Glomerular endothelial cell (primary cell): ENCODE data around the gene LRRC75A. TPM values are rescaled to one million over a fixed set of nuclear protein-coding genes. Genes with fewer than 3 reads are reported as not detected.
"Not testable (repeated sequence)": the region's sequence is repeated elsewhere in the genome, so short reads cannot be mapped to it uniquely, and the experiment has no call there.

Source experiments
- DNase-seq: peaks from one replicate; pipeline ENCODE4 v3.0.0-alpha.2; 2011; ENCODE audit warnings: low read depth, low spot score; ENCODE audit errors: extremely low read depth
- total RNA-seq: library from RNA; depleted of rRNA; stranded (reverse); fragments of >200 nt; gene quantifications from 2 replicates; pipeline ENCODE4 v1.2.3, GENCODE V29; 2015

Gene LRRC75A
- total RNA-seq, 1 donor from 2014 or later, result 0.88 TPM

DNA sequence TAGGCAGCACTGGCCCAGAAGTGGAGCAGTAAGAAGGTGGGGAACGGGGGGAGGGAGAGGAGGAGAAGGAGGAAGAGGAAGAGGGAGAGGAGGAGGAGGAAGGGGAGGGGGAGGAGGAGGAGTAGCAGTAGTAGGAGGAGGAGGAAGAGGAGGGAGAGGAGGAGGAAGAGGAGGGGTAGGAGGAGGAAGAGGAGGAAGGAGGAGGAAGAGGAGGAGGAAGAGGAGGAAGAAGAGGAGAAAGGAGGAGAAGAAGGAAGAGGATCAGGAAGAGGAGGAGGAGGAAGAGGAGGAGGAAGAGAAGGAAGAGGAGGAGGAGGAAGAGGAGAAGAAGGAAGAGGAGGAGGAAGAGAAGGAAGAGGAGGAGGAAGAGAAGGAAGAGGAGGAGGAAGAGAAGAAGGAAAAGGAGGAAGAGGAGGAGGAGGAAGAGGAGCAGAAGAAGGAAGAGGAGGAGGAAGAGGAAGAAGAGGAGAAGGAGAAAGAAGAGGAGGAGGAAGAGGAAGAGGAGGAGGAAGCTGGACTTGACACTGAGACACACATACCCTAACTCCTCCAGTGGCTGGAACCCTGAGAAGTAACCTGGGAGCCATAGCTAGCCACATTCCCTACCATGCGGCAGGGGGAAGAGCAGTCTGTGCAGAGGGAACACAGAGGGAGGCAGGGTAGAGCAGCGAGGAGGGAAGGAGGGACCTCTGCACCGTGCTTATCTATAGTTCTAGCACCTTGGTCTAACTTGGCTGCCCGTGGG lies 35.8 kb downstream of the LRRC75A start:
- DNase-seq, result no peak

DNA sequence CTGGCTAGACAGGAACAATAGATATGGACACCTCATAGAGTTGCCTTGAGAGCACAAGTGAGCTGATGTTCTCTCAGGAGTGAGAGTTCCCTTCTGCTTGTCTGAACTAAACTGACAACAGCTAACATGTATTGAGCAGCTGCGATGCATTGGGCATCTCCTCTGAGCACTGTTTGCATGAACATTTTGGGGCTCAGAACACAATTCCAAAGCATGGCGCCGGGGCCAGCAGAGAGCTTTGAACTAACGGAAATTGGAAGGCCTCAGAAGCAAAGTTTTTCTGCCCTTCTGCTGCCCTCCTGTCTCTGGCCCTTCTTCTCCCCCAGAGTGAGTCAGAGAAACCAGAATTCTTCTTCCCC lies 38.5 kb downstream of the LRRC75A start:
- DNase-seq, result no peak

DNA sequence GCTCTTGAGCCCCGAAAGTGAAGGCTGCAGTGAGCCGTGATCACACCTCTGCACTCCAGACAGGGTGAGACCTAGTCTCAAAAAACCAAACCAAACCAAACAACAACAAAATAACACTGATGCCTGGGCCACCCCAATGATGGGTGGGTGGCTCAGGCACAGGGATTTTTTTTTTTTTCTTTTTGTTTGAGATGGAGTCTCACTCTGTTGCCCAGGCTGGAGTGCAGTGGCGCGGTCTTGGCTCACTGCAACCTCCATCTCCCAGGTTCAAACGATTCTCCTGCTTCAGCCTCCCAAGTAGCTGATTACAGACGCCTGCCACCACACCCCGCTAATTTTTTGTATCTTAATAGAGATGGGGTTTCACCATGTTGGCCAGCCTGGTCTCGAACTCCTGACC lies 39.7 kb downstream of the LRRC75A start:
- not testable (repeated sequence) for DNase-seq

DNA sequence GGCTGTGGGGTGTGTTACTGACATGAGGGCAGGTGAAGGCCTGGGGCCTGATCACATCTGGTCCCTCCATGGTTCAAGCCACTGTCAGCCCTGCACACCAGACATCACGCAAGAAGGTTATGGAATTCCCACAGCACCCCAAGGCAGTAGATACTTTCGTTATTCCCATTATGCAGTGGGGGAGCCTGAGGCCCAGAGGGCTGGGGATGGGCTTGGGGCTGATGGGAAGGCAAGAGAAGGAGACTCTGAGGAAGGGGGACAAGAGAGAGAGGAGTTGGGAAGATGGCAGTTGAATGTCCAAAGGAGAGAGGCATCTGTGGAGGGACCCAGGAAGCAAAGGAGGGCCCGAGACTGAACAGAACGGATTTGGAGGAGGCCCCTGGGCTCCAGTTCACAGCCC lies 42.0 kb downstream of the LRRC75A start:
- no peak for DNase-seq

DNA sequence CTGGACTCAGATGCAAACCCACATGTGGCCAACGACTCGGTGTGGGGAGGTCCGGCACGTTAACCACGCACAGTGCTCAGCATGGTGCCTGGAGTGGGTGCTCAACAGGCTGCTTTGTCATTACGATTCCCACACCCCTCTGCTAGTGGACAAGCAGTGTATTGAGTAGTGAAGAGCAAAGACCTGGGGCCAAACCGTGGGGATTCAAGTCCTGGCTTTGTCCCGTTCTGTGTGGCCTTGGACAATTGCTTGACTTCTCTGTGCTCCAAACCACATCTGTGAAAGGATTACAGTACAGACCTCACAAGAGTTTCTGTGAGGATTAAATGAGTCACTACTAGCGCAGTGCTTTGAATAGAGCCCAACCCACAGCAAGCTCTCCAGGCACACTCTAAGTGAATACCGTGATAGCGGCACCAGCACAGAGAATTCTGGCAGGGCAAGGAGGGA lies 42.8 kb downstream of the LRRC75A start:
- no peak for DNase-seq

DNA sequence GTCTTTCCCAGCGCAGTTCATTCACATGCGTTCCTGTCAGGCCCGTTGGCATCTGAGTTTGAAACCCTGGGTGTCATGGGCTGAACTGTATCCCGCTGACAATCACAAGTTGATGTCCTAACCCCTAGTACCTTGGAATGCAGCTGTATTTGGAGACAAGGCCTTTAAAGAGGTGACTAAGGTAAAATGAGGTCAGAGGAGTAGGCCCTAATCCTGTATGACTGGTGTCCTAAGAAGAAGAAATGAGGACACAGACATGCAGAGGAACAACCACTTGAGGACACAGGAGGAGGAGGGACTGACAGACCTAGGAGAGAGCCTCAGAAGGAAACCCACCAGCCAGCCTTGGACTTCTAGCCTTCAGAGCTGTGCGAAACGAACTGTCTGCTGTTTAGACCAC lies 43.5 kb downstream of the LRRC75A start:
- no peak for DNase-seq

DNA sequence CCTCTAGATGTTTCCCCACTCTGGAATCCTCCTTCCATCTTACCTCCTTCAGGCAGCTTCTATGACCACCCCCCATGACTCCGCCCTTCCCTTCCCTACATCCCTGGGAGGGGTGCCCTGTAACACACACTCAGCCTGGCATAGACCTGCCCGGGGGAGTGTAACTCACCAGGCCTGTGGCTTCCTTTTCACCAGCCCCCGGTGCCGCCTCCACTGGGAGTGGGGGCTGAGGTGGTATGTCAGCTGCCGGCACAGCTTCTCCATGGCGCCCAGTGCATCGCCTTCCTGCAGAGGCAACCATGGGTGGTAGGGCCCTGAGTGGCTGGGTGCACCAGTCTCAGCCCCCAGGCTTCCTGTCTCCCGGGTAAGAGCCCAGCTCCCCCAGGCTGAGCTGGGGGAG lies 44.3 kb downstream of the LRRC75A start:
- no peak for DNase-seq

DNA sequence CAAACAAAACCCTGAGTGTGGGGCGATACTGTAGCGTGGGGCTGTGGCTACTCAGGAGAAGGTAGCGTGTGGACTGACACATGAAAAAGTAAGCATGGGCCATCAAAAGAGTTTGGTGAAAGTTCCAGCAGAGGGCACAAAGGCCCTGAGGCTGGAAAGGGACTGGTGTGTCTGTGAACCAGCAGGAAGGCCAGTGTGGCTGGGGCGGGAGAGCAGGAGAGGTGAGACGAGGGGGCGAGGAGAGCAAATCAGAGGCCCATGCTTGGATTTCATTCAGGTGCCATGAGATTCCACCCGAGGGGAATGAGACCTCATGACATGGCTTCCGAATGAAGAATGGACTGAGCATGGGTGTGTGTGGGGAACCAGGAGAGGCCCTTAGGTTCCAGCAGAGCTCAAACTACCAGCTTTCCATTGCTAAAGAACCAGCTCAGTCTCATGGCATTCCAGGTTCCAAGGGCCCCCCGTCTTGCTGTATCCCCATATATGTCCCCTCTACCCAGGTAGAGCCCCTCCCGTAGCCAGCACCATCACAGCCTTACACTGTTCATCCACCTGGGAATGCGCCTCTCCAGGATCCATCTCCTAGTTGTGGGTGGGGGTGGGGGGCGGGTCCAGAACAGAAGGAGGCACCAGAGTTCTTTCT lies 45.5 kb downstream of the LRRC75A start:
- DNase-seq, result no peak

DNA sequence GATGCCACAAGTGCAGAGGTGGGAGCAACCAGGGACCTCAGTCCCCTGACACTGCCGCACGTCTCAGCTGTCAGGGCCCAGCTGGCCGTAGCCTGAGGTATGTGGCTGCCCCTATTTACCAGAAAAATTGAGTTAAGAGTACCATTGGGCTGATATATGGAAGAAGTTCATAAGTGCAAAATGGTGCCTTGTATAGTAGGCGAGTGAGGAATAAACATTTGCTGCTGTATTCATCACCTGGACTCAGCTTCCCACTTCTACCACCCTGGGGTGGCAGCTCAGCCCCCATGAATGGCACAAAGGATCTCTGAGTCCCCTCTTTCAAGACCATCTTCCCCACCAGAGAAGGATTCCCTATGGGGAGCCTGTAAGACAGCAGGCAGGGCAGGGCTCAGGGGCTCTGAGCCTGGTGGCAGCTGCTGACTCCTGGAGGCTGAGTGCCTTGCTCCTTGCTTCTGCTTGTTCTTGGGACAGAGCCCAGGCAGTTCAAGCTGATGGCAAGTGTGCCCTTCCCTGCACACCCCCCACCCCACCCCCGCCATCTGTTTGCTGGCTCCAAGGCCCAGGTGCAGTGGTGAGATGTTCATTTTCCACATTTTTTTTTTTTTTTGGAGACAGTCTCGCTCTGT lies 47.6 kb downstream of the LRRC75A start:
- no peak for DNase-seq

DNA sequence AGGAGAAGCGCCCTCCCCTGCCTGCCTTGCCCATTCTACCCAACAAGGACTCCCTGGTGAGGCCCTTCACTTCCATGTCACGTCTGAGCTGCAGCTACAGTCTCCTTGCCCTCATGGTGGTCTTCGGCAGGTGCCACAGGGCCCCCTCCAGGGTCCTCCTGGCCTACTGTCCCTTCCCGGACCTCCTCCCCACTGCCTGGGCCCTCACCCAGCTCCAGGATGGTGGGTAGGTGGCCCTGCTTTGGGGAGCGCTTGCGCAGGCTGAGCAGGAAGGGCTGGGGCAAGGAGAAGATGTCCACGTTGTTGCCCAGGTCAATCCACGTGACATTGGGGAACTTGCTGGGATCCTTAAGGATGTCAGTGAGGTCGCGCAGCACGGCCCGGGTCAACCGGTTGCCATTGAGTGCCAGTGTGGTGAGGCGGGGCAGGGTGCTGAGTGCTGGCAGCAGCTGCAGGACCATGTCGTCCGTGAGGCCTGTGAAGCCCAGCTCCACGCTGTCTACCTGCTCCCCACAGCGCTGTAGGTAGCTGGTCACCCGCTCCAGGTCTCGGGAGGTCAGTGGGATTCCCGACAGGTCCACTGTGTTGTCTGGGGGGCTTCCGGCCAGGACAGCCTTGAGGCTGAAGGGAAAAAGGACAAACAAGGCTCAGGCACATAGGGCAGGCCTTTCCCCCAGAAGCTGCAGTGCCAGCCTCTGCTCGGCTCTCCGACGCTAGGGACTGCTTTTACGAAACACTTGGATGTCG lies 48.3 kb downstream of the LRRC75A start:
- no peak for DNase-seq

DNA sequence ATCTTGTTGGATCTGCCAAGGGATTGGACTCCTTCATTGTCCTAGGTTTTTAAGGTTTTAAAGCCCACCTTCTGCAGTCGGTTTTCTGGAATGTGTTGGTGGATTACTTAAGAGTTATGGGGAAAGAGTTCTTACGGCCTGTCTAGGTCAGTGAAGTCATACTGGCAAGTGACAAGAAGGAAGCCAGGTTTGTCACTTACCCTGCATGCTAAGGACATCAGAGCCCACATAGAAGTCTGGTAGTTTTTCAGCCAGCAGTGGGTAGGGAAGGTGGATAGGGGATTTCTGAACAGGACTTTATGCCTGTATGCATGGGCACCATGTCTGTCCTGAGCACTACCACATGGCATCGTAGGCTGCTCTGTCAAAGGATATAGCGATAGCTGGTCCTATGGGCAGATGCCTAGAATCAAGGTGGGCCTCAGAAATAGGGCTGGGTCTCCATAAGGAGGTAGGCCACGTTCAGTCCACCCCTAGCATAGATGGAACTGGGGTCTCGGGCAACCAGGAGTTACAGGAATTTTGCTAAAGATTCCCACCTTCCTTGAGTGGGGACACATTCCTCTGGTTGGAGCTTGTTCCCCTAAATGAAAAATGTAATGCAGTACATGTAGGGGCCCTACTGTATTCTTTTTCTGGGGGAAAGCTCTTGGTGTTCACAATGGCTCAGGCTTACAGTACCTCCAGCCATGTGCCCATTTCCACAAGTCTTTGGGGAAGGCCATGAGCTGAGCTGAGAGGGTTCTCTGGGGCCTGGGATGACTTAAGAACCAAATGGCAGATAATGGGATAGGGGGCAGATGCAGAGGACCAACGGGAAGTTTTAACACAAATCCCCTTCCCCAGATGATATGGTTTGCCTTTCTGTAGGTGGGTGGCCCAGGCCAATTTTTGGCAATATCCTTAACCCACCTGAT lies 49.1 kb downstream of the LRRC75A start:
- no peak for DNase-seq

DNA sequence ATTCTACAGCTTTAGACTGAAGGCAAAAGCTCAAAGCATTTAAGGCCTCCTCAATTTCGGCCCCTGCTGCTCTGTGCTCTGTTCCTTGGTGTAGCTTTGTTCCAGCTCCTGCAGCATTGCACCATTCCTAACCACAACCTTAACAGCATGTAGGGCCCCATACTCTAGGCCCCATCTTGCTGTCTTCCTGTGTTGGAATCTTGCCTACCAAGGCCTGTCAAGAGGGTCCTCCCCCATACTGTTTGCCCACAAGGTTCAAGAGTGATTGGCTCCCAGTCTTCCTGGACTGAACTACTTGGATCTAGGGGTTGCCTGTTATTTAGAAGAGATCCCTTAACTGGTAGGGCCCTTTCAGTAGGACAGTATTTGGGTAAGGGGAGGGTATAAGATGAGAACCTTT lies 49.9 kb downstream of the LRRC75A start:
- DNase-seq, result no peak

DNA sequence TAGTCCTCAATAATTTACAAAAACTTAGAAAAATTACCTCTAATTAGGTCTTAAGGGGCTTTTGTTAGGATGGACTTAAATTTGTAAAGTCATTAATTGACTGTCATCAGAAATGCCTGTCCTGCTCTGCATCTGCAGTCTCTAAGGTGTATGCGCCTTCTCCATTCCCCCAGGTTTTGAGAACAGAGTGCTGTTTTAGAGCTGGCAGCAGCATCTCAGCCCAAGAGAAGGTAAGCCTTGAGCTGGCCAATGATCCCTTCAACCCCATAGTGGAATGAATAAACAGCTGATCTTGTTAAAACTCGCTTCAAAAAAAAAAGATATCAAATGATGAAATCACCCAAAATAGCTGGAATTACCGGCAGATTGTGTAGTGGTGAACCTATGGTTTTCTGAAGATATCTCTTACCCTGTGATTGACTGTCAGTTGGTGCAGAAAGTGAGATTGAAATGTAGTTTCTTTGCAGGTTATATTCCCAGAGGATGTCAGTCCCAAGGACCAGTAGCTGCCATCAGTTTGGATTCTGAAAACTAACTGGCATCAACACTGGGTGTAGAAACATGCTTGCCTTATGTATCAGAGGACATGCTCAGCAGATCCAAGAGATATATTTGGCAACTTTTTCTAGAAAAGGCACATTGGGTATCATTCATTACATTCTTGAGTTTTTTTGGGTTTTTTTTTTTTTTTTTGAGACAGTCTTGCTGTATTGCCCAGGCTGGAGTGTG lies 50.9 kb downstream of the LRRC75A start:
- no peak for DNase-seq

DNA sequence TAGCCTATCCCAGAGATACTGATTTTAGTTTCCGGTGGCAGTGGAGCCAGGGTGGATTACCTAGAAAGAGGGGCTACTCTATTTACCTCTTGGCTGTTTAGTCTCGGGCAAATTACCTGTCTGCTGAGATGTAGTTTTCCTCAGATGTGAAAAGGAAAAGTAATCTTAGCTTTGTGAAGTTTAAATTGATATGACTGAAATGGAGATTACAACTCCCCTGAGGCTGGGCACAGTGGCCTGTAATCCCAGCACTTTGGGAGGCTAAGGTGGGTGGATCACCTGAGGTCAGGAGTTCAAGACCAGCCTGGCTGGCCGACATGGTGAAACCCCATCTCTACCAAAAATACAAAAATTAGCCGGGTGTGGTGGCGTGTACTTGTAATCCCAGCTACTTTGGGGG lies 51.6 kb downstream of the LRRC75A start:
- DNase-seq, result not testable (repeated sequence)

DNA sequence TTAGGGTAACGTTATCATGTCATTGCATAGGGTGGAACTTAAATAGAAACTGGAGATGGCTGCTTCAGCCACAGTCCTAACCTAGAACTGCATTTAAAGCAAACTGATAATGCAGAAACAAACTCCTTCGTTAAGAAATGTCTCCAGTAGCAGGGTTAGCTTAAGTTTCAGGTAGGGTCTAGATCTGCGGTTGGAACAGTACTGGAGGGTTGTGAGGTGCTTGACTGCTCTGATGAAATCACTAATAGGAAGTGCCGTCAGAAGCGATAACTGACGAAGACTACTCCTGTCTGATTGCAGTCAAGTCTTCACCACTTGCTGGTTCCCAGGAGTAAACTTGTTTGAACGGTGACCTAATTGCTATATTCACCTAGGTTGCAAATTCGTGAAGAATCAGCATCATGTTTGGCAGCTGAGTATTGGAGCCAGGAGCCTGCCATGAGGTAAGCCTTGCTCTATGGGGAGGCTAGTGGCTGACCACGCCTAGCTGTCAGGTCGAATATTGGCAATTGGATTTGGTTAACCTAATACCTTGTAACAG lies 52.1 kb downstream of the LRRC75A start:
- DNase-seq, result no peak

DNA sequence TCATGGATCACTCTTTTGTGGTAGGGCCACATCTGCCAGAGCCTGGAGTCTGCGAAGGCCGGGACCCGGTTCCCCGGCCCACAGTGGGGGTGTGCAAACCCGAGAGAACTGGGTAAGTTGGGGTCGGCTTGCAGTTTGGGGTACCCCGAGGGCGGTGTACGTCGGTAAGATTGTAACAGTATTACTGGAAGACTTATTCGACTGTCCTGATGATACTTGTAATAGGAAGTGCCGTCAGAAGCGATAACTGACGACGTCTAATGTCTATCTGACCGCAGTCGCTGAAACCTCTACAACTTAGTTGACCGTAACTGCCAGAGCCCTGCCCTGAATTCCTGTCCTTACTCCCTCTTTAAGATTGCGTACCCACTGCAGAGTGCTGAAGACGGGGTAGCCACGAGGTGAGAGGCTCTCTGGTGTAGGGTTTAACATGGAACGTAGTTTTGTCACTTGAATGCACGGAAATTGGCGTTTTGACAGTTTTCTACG lies 52.6 kb downstream of the LRRC75A start:
- no peak for DNase-seq

DNA sequence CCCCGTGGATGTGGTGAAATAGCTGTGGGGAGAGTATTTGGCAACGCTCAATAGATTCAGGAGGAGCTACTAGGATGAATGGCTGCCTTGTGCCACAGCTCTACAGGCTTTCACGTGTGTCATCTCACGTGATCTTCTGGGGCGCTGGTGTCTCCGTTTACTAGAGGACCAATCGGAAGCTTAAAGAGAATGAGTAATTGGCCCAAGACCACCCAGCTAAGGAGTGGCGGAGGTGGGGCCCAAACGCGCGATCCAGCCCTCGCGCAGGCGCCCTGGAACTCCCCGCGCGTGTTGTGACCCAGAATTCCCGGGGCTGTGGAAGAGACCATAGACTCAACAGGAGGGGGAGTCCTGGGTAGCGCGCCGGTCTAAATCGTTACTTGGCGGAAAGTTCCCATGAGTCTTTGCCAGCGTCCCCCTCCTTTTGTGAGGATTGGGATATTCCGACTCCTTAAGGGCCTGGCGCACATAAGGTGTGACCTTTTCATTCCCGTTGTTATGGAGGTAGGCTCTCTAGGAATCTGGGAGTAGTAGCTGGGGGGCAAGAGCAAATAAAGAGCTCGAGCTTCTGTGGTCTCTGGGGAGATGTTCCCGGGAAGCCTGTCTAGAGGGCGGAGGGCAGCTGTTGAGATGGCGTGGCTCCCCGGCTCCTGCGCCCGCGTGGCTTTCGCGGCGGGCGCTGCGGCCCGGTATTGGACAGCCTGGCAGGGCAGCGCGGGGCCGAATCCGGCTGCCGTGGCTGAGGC lies 53.3 kb downstream of the LRRC75A start:
- peak; percentile 97 for DNase-seq

DNA sequence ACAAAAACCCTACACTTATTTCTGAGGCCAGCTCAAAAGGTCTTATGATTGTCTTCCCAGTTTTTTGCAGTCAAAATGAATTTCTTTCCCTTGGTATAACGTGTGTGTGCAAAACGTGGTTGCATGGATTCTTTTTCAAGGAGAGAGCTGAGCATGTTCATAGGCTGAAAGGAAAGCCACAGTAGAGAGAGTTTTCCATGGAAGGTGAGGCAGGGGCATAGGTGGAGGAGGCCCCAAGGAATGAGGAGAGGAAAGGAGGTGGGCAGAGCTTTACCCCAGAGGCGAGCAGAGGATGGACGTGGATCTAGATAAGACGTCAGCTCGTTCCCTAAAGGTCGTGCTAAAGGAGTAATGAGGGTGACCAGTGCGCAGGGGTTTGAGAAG lies 53.8 kb downstream of the LRRC75A start:
- DNase-seq, result no peak

DNA sequence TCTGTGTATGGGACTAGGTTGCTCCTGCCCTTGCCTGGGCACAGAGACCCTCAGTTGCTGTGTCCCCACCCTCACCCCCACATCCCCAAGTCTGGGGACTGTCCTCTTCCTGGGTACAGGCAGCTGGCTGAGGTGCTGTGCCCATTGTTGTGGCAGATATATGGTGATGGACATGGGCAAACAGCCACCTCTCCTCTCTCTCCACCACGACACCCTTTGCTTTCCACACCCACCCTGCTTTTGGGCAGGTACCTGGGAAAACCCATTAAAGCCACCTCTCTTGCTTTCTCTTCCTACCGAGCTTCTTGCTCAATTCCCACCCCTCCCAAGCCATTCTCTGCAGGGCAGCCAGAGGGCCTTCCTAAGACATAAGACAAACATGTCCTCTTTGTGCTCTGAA lies 54.9 kb downstream of the LRRC75A start:
- DNase-seq, result no peak
